ENCODE measurements around the gene MKLN1.

The MKLN1 gene

DNA sequence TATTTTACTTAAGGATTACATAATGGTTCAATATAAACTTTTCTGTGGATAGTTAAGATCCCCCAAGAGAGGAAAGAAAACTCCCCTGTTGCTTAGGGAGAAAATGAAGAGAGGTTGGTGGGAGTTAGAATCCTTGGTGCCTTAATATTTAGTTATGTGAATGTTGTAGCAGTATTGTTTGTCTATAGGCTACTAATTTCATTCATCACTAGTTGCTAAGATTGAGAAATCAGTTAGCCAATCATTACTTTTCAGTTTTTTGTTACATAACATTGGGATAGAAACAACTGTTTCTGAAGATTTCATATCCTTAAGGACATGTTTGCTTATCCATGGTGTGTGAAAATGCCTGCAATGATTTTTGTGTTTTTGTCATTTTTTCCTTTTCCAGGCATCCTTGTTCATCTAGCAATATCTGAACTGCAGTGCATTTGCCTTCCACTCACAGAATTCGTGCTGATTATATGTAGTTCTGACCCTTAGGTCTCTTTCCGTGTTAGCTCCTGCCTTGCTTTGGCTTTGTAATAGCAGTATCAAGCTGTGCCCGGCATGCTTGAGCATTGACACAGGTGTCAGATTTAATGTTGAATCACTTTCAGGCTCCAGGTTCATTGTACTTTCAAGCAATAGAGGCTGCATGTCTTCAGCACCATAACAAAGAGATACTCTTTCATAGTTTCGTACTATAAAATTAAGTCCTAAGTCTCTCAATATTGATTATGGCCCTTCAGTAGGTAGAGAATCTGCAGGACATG lies 143.8 kb downstream of the MKLN1 start:
- no peak for DNase-seq

- no peak for DNase-seq
These were observed 149.1 kb downstream of the MKLN1 start for GRCh38 chr7:131476740-131477139.

DNA sequence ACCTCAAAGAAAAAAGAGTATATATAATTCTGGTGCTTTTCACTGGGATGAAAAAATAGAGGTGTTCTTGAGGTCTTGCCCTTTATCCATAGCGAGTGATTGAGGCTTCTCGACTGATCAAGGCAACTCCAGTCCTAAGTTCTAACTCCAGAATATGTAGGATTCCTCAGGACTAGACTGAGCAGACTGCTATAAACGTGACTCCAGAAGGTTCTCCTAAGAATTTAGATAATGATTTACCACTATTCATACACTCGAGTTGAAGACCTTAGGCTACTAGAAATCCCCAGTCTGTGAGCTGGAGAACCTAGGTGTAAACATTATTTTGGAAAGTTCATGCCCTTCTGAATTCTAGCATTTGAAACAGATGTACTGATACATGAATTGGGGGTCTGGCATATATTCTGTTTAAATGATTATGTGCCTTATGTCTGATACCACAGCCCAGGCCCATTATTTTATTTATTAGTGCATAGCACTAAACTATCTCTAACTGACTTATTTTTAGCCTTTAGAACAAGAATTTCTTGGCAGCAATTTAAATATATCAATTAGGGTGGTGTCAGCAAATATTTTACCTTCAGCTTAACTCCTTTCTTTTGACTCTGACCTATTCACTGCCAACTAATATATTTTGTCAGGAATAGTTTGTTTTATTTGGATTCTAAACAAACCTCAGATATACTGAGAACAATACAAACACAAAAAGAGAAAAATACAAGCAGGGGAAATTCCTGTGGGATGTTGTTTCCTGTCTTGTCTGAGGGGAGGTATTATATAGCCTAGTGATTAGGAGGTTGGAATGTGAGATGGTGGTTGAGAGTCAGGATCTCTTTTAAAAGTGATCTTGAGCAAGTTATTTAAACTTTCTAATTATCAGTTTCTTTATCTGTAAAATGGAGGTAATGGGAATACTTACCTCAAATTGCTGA lies 153.0 kb downstream of the MKLN1 start:
- DNase-seq = no peak

- DNase-seq = no peak
These were observed 155.1 kb downstream of the MKLN1 start for GRCh38 chr7:131482800-131483199.

DNA sequence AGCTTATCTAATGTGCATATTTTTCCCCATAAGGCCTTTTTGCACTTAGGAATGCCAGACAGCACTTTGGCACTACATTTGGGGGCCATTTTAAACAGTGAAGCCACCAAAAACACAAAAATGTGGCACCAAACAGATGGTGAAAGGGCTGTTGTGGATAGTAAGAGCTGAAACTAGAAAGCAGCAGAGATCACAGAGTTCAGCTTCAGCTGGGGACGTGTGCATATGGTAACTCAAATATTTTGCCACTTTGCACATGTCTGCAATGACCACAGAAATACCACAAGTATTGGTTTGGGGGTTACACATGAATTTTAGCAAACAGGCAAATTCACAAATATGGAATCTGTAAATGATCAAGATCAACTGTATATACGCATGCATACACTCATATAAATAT lies 155.9 kb downstream of the MKLN1 start:
- no peak for DNase-seq

- no peak for DNase-seq
These were observed 158.7 kb downstream of the MKLN1 start for GRCh38 chr7:131486346-131486745.

GRCh38 chr7:131487217-131487616 lies 159.5 kb downstream of the MKLN1 start:
- no peak for DNase-seq

GRCh38 chr7:131488361-131488760 lies 160.7 kb downstream of the MKLN1 start:
- no peak for DNase-seq

DNA sequence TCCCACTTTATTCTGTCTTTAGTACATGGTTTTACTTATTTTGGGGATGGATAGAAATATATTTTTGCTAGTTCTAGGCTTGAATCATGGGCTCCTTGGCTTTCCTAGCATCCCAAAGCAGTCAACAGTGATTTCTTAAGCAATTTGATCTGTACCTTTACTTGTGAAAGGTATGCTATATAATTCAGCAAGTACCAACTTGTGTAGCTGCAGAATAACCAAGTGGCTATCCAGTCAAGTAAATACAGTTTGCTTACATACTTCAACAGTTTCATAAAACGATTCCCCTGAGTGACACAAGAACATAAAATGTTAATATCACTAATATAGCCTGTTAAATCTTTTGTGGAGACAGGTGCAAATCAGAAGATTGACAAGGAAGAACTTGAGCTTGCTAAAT lies 161.5 kb downstream of the MKLN1 start:
- no peak for DNase-seq

- DNase-seq = no peak
These were observed 162.2 kb downstream of the MKLN1 start for GRCh38 chr7:131489881-131490280.

- DNase-seq = no peak
These were observed 165.4 kb downstream of the MKLN1 start for GRCh38 chr7:131493081-131493480.

DNA sequence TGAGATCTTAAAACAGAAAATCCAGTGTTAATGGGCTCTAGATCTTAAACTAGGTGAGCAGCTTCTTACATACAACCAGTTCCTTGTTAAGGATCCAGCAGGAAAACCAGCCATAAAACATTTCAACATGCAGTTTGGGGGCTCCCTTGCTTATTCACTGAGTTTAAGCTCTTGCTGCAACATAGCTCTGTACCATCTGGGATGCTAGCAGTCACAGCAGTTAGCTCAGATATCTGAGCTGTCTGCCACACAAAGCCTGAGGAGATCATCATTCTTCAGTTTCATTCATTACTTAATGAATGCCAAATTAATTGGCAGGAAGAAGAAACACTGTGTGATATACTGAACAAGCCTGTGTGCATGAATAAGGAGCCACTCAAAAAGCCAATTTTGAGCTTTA lies 165.9 kb downstream of the MKLN1 start:
- DNase-seq = no peak

DNA sequence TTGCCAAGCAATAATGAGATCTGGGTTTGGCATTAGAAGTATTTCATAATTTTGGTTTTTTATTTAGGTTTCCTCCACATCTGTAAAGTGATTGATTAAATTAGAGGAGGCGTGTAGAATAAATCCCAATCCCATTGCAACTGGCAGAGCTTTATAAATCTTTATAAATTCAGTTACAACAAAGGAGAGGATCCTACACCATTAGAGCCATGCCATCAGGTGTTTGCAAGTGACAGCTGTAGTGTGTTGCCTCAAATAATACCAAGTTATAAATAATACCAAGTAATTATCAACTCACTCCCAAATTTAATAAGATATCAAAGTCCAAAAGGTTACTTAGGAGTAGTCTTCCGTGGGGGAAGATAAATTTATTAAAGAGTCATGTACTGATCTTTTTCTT lies 166.5 kb downstream of the MKLN1 start:
- DNase-seq = no peak

GRCh38 chr7:131495669-131496498 lies 168.2 kb downstream of the MKLN1 start:
- DNase-seq = no peak

DNA sequence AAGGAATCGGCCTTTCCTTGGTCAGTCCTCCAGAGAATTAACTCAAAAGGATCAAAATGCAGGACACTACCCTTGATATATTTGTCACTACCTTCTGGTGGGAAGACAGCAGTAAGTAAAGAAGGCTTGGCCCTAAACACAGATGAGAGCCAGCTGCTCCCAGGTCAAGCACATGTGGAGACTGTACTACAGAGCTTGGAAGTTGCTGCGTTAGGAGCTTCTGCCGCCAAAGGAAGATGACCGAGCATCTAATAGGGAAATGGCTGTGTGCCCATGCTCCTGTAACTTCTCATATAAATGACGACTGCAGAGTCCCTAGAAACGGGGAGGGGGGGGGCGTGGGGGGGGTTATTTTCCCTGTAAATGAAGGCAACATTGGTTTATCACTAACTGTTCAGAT lies 169.8 kb downstream of the MKLN1 start:
- DNase-seq = no peak

DNA sequence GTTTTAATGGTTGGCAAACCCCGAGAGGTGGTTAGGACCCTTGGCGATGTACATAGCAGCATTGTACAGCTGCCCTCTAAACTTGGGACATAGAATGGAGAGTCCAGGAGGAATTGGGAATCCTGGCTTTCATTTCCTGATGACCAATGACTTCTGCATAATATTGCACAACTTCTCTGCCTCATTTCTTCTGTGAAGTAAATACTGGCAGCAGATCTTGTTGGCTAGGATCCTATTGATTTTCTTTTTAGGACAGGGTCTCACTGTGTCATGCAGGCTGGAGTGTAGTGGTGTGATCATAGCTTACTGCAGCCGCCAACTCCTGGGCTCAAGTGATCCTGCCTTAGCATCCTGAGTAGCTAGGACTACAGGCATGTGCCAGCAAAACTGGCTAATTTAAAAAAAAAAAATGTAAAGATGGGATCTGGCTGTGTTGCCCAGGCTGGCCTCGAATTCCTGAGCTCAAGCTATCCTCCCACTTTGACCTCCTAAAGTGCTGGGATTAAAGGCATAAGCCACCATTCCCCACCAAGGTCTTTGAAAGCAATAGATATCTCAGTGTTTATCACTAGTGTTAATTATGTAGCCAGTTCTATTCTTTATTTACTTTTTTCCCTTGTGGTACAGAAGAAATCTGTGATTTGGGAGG lies 170.7 kb downstream of the MKLN1 start:
- no peak for DNase-seq

- no peak for DNase-seq
These were observed 172.1 kb downstream of the MKLN1 start for GRCh38 chr7:131499801-131500200.

DNA sequence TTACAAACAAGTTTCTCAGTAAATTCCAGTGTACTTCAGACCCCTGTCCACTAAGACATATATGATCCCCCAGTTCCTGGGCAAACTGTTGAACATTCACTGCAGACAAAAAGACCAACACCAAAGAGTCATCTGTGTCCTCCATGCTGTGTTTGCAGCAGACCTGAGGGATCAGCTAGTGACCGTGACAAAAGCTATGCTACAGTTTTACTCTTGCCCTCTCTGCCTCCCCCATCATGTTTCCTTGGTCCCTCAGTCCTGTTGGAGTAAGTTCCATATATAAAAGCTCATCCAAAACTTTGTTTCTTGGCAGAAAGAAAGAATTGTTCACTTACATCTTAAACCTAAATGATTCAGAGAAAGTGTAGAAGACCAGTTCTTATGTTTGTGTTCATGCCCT lies 172.7 kb downstream of the MKLN1 start:
- no peak for DNase-seq

DNA sequence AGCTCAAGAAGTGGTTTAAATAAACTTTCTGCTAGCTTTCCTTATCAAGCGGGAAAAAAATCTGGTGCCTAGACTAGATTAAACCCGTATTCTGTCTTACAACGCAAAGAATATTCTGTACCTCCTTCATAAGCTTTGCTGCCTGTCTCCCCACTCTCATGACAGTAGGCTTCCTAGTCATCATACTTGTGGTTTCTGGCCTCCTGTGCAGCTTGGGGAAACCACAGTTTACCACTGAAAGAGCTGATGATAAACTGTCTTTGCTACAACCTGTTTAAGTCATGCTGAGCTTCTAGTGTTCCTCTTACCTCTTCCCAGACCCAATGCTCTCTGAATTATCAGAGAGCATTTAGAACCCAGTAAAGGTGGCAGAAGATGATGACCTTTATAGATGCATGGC lies 173.7 kb downstream of the MKLN1 start:
- DNase-seq = no peak

- no peak for DNase-seq
These were observed 174.4 kb downstream of the MKLN1 start for GRCh38 chr7:131501930-131502685.

GRCh38 chr7:131502810-131503508 lies 175.3 kb downstream of the MKLN1 start:
- DNase-seq = no peak

Data from NCI-H526 treated with DMSO at 0.1 percent for 48 hours (cell line).